ENCODE results near the gene SIAH1. TPM values are rescaled to one million over a fixed set of nuclear protein-coding genes. Genes with fewer than 3 reads are reported as not detected.
"Not testable (repeated sequence)": the region's sequence is repeated elsewhere in the genome, so short reads cannot be mapped to it uniquely, and the experiment has no call there.

SIAH1 gene
- total RNA-seq, 4 donors from 2014 or later, result 13.1 to 24.4 (median 16.5) TPM

DNA sequence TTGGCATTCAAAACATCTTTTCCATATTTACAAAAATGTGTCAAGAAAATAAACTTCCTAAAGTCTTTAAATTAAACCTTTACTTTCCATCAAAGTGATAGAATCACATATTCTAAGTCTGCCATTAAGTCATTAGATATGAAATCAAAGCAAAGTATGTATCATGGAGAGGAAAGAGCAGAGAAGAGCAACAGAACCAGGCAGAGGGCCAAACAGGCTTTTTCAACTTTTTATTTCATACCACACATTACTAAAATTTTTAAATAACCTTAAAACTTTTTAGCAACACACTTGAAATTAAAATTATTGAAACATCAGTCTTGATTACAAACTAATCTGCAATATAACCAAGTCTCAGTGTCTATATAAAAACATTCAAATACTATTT, 13.8 kb downstream of the SIAH1 start:
- no peaks in the 10 kb centered on the region for H3K9me3 ChIP-seq
- TF ChIP-seq POLR2A (IDR thresholded peaks at IDR 0.05), result no peak
- TF ChIP-seq, protein P1, sequence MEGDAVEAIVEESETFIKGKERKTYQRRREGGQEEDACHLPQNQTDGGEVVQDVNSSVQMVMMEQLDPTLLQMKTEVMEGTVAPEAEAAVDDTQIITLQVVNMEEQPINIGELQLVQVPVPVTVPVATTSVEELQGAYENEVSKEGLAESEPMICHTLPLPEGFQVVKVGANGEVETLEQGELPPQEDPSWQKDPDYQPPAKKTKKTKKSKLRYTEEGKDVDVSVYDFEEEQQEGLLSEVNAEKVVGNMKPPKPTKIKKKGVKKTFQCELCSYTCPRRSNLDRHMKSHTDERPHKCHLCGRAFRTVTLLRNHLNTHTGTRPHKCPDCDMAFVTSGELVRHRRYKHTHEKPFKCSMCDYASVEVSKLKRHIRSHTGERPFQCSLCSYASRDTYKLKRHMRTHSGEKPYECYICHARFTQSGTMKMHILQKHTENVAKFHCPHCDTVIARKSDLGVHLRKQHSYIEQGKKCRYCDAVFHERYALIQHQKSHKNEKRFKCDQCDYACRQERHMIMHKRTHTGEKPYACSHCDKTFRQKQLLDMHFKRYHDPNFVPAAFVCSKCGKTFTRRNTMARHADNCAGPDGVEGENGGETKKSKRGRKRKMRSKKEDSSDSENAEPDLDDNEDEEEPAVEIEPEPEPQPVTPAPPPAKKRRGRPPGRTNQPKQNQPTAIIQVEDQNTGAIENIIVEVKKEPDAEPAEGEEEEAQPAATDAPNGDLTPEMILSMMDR (IDR thresholded peaks at IDR 0.05), result no peak
- DNase-seq, result no peak
- H3K4me1 ChIP-seq, result peaks cover 7 to 98% (median 35%) of the 10 kb centered on the region in 3 donors
- H3K27ac ChIP-seq, result no peak overlapping the region
- H3K36me3 ChIP-seq, result no peaks in the 10 kb centered on the region
- no peaks in the 10 kb centered on the region for H3K27me3 ChIP-seq
- intact Hi-C loops (cut with DNase I), result no loop called here
- H3K4me3 ChIP-seq, result no peak overlapping the region

DNA sequence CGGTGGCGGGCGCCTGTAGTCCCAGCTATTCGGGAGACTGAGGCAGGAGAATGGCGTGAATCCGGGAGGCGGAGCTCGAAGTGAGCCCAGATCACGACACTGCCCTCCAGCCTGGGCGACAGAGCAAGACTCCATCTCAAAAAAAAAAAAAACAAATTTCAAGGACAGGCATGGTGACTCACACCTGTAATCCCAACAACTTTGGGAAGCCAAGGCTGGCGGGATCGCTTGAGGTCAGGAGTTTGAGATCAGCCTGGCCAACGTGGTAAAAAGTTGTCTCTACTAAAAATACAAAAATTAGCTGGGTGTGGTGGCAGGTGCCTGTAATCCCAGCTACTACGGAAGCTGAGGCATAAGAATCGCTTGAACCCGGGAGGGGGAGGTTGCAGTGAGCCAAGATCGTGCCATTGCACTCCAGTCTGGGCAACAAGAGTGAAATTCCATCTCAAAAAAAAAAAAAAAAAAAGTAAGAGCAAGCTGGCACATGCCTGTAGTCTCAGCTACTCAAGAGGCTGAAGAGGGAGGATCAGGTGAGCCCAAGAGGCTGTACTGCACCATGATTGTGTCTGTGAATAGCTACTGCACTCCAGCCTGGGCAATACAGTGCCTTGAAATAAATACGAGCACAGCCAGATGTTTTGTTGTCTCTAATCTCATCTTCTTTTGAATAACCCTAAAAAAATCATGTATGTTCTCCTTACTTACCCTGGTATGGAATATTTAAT, 14.4 kb downstream of the SIAH1 start:
- H3K4me3 ChIP-seq; H3K9me3 ChIP-seq; DNase-seq; H3K27me3 ChIP-seq; intact Hi-C loops (cut with DNase I); H3K27ac ChIP-seq; H3K36me3 ChIP-seq: not testable (repeated sequence)
- 83 to 87% methylated on average over 15 to 16 of the region's 18 CpGs for WGBS, 2 donors
- peaks cover 6 to 96% (median 32%) of the 10 kb centered on the region in 3 donors for H3K4me1 ChIP-seq

DNA sequence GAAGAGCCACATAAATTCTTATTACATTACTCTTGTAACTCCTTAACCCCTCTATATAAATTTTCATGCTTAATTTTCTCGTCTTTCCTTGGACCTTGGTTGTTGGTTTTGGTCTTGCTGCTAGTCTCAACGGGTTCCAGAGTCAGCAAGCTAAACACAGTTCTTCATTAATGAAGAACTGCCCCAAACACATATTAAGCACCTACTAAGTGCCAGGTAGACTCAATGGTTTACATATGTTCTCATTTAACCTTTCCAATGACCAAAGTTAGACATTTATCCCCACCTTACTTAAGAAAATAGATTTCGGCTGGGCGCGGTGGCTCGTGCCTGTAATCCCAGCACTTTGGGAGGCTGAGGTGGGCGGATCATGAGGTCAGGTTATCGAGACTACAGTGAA, 15.0 kb downstream of the SIAH1 start:
- TF ChIP-seq, protein P1 (IDR thresholded peaks at IDR 0.05), result no peak
- TF ChIP-seq POLR2A (IDR thresholded peaks at IDR 0.05), result no peak
- DNase-seq, result no peak
- intact Hi-C loops (cut with DNase I), result no loop called here
- Histone ChIP-seq H3K9me3 (no peaks in the 10 kb centered on the region), H3K27me3 (no peaks in the 10 kb centered on the region), H3K36me3 (no peaks in the 10 kb centered on the region), H3K27ac (no peak overlapping the region), H3K4me3 (no peak overlapping the region), H3K4me1 (peaks cover 10 to 95% (median 36%) of the 10 kb centered on the region in 3 donors)
- WGBS, 2 donors, result 90 to 97% methylated on average over 8 of the region's 8 CpGs

DNA sequence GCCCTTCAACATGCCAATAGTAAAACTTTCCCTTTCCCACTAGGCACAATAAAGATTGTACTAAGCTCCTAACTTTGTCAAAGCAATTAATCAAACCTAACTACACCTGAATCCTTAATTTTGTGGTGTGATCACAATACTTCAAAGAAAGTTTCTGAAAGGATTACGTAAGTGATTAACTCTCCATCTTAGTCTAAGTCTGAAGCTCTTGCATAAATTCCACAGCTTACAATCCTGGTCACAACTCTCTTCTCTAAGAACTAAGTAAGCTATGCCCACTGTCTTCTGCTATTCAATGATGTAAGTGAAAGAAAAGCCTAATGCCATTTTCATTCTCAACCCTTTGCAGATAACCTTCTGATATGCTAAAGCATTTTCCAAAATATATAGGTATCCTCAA, 15.4 kb downstream of the SIAH1 start:
- H3K27me3 ChIP-seq, result no peaks in the 10 kb centered on the region
- intact Hi-C loops (cut with DNase I), result no loop called here
- peaks cover 10 to 95% (median 41%) of the 10 kb centered on the region in 3 donors for H3K4me1 ChIP-seq
- no peak overlapping the region for H3K4me3 ChIP-seq
- H3K27ac ChIP-seq, result no peak overlapping the region
- no peaks in the 10 kb centered on the region for H3K9me3 ChIP-seq
- no peaks in the 10 kb centered on the region for H3K36me3 ChIP-seq
- DNase-seq, result no peak
- no peak for TF ChIP-seq POLR2A (IDR thresholded peaks at IDR 0.05)
- TF ChIP-seq, protein P1 (IDR thresholded peaks at IDR 0.05), result no peak
- WGBS, 2 donors, result 38 to 42% methylated on average over 1 of the region's 1 CpG

DNA sequence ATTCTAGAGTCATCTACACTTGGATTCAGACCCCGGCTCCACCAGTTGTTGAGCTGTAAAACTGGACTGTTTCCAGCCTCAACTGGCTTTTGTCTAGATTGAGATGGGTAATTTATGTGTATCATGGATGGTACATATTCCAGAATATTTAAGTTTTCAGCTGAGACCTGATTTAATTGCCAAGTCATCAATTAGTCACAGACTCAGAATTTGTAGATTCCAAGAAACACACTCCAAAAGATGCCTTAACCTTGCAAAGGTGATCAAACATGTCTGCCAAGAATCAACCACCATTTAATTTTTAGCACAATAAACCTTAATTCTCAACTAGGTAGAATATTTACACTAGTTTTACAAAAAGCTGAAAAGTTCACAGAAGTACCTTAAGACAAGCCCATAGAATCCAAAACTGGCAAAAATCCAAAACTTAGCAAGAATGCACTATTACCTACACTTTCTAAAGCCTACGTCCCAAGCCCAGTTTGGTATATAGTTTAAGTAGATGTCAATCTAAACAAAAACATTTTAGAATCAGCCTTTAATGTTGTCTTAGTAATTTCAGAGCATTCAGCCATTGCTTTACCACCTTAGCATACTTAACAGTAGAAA, 17.7 kb downstream of the SIAH1 start:
- H3K27ac ChIP-seq, result peak overlapping the region in 2 of 4 donors; percentile 93 to 96
- no peak overlapping the region for H3K4me3 ChIP-seq
- no peaks in the 10 kb centered on the region for H3K9me3 ChIP-seq
- no peak for TF ChIP-seq POLR2A (IDR thresholded peaks at IDR 0.05)
- TF ChIP-seq, protein P1 (IDR thresholded peaks at IDR 0.05), result no peak
- no peaks in the 10 kb centered on the region for H3K27me3 ChIP-seq
- 25 to 34% methylated on average over 2 of the region's 2 CpGs for WGBS, 2 donors
- intact Hi-C loops (cut with DNase I), result no loop called here
- H3K36me3 ChIP-seq, result no peaks in the 10 kb centered on the region
- no peak for DNase-seq
- H3K4me1 ChIP-seq, result peaks cover 6 to 89% (median 30%) of the 10 kb centered on the region in 3 donors
